Measurements from ENCODE around the gene SLC25A42. TPM values are rescaled to one million over a fixed set of nuclear protein-coding genes. Genes with fewer than 3 reads are reported as not detected.
A peak's percentile ranks its signal among the peaks of the same experiment; 100 is the strongest.

Gene SLC25A42
- total and polyA plus RNA-seq, 2 donors (not counting 3 experiments of a cell fraction or from before 2014, with no cell fraction given) = 6.2 to 6.3 TPM

DNA sequence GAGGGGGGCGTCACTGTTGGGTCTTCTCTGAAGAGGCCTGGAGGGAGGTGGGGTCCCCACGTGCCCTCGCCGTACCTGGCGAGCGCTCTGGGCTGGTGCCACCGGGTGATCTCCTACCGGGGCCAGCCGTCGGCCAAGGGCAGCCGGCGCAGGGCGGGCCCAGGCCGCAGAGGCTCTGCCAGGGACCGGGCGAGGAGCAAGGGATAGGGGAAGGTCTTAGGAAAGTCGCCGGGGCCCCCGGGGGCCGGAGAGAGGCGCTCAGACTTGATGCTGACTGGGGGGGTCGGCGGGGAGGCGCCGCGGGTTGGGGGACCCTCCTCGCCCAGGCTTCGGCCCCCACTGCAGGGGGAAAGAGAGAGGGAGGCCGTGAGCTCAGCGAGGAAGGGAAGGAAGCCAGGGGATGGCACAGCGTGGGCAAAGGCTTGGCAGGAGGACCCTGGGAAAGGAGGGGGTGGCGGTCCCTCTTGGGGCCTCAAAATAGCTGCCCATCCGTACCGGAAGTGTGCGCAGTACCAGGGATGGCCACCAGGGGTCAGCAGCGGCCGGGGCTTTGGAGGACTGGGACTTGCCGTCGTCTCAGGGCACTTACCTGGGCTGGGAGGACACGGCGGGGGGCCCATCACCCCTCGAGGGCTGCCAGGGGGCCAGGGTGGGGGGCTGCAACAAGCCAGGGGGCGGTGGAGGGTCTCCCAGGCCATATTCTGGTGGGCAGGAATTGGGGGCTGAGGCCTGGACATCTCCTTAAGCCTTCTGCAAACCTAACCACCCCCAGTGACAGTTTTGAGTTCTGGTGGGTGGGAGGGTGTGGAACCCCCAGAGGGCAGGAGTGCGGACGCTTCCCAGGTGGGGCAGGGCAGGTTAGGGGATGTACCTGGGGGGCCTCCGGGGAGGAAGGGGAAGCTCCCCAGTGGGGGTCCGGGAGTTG, 82.2 kb downstream of the SLC25A42 start:
- Histone ChIP-seq H3K9ac (replicated peaks; ENCODE audit: extremely low read depth, insufficient read depth, low read length) (no peak overlapping the region), H2AFZ (ENCODE audit: low read depth, low read length) (peak overlapping the region; percentile 99), H3K36me3 (ENCODE audit: control insufficient read depth in 2 of 2, extremely low read depth in 1 of 2, insufficient read depth in 2 of 2, low read length in 2 of 2) (no peaks in the 10 kb centered on the region), H3K4me3 (replicated peaks in 1 of 3; ENCODE audit: insufficient read depth in 1 of 3, low read depth in 1 of 3, low read length in 3 of 3) (no peak overlapping the region), H4K20me1 (replicated peaks; ENCODE audit: control insufficient read depth, extremely low read depth, insufficient read depth, low read length) (no peaks in the 10 kb centered on the region), H3K27ac (ENCODE audit: insufficient read depth, low read depth, low read length) (no peak overlapping the region), H3K9me1 (replicated peaks; ENCODE audit: control insufficient read depth, extremely low read depth, insufficient read depth, low read length) (no peaks in the 10 kb centered on the region), H3K27me3 (ENCODE audit: control insufficient read depth in 2 of 2, insufficient read depth in 2 of 2, low read length in 2 of 2) (no peaks in the 10 kb centered on the region), H3K9me3 (replicated peaks; ENCODE audit: control insufficient read depth, insufficient read depth, low read length) (no peaks in the 10 kb centered on the region), H3K4me2 (ENCODE audit: insufficient read depth, low read length) (no peak overlapping the region), H3K4me1 (ENCODE audit: control insufficient read depth, extremely low read depth, insufficient read depth, low read length) (no peaks in the 10 kb centered on the region), H3K79me2 (ENCODE audit: control insufficient read depth, insufficient read depth, low read length) (no peaks in the 10 kb centered on the region)
- FAIRE-seq (peak; percentile 54), DNase-seq (ENCODE audit: low read depth, low spot score) (peak; percentile 59)
- dilution Hi-C loops (cut with MboI; ENCODE audit: extremely low pct_ligation_motif_present, low sequenced_read_pairs) = no loop called here
- BruUV-seq (replicated peaks) = no TSS peak
- ChIA-PET POLR2A (no interaction called here), CTCF (interaction anchor here (0.5 to 3.9 kb wide), 17 partner anchors 10 to 344 kb away, joined by 3 to 23 read pairs (median 4); partner anchors contain the start of gene MEF2B)
- TF ChIP-seq, protein P1, sequence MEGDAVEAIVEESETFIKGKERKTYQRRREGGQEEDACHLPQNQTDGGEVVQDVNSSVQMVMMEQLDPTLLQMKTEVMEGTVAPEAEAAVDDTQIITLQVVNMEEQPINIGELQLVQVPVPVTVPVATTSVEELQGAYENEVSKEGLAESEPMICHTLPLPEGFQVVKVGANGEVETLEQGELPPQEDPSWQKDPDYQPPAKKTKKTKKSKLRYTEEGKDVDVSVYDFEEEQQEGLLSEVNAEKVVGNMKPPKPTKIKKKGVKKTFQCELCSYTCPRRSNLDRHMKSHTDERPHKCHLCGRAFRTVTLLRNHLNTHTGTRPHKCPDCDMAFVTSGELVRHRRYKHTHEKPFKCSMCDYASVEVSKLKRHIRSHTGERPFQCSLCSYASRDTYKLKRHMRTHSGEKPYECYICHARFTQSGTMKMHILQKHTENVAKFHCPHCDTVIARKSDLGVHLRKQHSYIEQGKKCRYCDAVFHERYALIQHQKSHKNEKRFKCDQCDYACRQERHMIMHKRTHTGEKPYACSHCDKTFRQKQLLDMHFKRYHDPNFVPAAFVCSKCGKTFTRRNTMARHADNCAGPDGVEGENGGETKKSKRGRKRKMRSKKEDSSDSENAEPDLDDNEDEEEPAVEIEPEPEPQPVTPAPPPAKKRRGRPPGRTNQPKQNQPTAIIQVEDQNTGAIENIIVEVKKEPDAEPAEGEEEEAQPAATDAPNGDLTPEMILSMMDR (IDR thresholded peaks at IDR 0.05; ENCODE audit: extremely low read depth in 1 of 2, insufficient read depth in 1 of 2, low read depth in 1 of 2, low read length in 2 of 2) = peak; percentile 80 to 97
- TF ChIP-seq POLR2AphosphoS5 (IDR thresholded peaks at IDR 0.05; ENCODE audit: insufficient read depth, low read depth, low read length) = no peak
- intact Hi-C loops (cut with micrococcal nuclease) = loop anchor here (1.0 kb wide), 3 partner anchors 29 to 344 kb away; no protein-coding TSS in a partner anchor

DNA sequence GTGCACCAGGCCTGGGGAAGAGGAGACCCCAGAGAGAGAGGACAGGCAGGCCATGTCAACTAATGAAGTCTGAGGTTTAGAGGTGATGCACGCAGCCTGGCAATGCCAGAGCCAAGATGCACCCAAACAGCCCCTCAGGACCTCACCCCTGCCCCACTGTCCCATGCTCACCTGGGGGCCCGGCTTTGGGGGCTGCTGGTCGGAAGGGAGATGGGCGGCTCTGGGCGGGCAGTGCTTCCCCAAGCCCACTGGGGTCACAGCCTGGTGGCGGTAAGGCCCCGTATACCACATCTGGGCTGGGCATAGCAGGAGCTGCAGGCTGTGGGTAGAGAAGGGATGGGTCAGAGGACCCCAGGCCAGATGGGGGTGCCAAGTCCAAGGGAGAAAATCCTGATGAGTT, 83.1 kb downstream of the SLC25A42 start:
- ChIA-PET POLR2A (no interaction called here), CTCF (interaction anchor here (1.4 to 3.9 kb wide), 6 partner anchors 9 to 196 kb away, joined by 4 to 23 read pairs (median 12); partner anchors contain the start of gene MEF2B)
- dilution Hi-C loops (cut with MboI; ENCODE audit: extremely low pct_ligation_motif_present, low sequenced_read_pairs) (no loop called here), intact Hi-C loops (cut with micrococcal nuclease) (loop anchor here (1.0 kb wide), 3 partner anchors 28 to 343 kb away; no protein-coding TSS in a partner anchor)
- Histone ChIP-seq H3K27me3 (ENCODE audit: control insufficient read depth in 2 of 2, insufficient read depth in 2 of 2, low read length in 2 of 2) (no peaks in the 10 kb centered on the region), H4K20me1 (replicated peaks; ENCODE audit: control insufficient read depth, extremely low read depth, insufficient read depth, low read length) (no peaks in the 10 kb centered on the region), H3K9ac (replicated peaks; ENCODE audit: extremely low read depth, insufficient read depth, low read length) (no peak overlapping the region), H3K9me3 (replicated peaks; ENCODE audit: control insufficient read depth, insufficient read depth, low read length) (no peaks in the 10 kb centered on the region), H3K9me1 (replicated peaks; ENCODE audit: control insufficient read depth, extremely low read depth, insufficient read depth, low read length) (no peaks in the 10 kb centered on the region), H3K4me3 (replicated peaks in 1 of 3; ENCODE audit: insufficient read depth in 1 of 3, low read depth in 1 of 3, low read length in 3 of 3) (no peak overlapping the region), H2AFZ (ENCODE audit: low read depth, low read length) (no peak overlapping the region), H3K36me3 (ENCODE audit: control insufficient read depth in 2 of 2, extremely low read depth in 1 of 2, insufficient read depth in 2 of 2, low read length in 2 of 2) (no peaks in the 10 kb centered on the region), H3K79me2 (ENCODE audit: control insufficient read depth, insufficient read depth, low read length) (no peaks in the 10 kb centered on the region), H3K27ac (ENCODE audit: insufficient read depth, low read depth, low read length) (no peak overlapping the region), H3K4me1 (ENCODE audit: control insufficient read depth, extremely low read depth, insufficient read depth, low read length) (no peaks in the 10 kb centered on the region), H3K4me2 (ENCODE audit: insufficient read depth, low read length) (no peak overlapping the region)
- no TSS peak for BruUV-seq (replicated peaks)
- FAIRE-seq (no peak), DNase-seq (ENCODE audit: low read depth, low spot score) (no peak)
- TF ChIP-seq GATA2 (IDR thresholded peaks at IDR 0.05; ENCODE audit: insufficient read depth, insufficient read length, low read depth, low read length) (no peak), JUN (IDR thresholded peaks at IDR 0.05; ENCODE audit: borderline replicate concordance, insufficient read depth, insufficient read length, low read depth) (no peak), FOS (IDR thresholded peaks at IDR 0.05; ENCODE audit: borderline replicate concordance, insufficient read depth, low read length) (no peak), POLR2A (IDR thresholded peaks at IDR 0.05; ENCODE audit: low read depth, low read length) (no peak), MYC (IDR thresholded peaks at IDR 0.05; ENCODE audit: low read depth, low read length) (no peak)
